AG04450 (cell line): ENCODE measurements around the gene PKIB. TPM values are rescaled to one million over a fixed set of nuclear protein-coding genes. Genes with fewer than 3 reads are reported as not detected.

Source experiments
- CTCF ChIA-PET: fragments of 300-600, 350-600 bp; formaldehyde crosslinking; extraction: SDS; loops from one replicate; lab custom pipeline; 2022; ENCODE audit warnings: antibody characterized with exemption, inconsistent platforms; lab: Charles Lee
- POLR2A ChIA-PET: fragments of 350-600 bp; formaldehyde crosslinking; extraction: SDS; loops from one replicate; lab custom pipeline; 2021; ENCODE audit warnings: antibody characterized with exemption, inconsistent platforms; lab: Yijun Ruan, JAX
- DNase-seq: peaks from one replicate; pipeline ENCODE4 v3.0.0-alpha.2; 2011; ENCODE audit warnings: low read depth, low spot score
- H3K27ac ChIP-seq: one replicate; pipeline ENCODE4 v1.5.1; 2012; ENCODE audit warnings: low read depth, low read length, control low read depth
- H3K27me3 ChIP-seq: one replicate; pipeline ENCODE4 v1.6.0; 2012; ENCODE audit warnings: low read length; ENCODE audit not compliant: control insufficient read depth, insufficient read depth
- H3K4me3 ChIP-seq: 2 replicates; pipeline ENCODE4 v1.5.1; 2011; ENCODE audit warnings: mild to moderate bottlenecking, low read depth, low read length, control low read depth
- H3K9me3 ChIP-seq: 2 replicates; pipeline ENCODE4 v1.5.1; 2012; ENCODE audit warnings: low read length; ENCODE audit not compliant: control insufficient read depth, insufficient read depth
- polyA plus RNA-seq: library from polyadenylated mRNA; depleted of rRNA; stranded (reverse); fragments of >200 nt; gene quantifications from 2 replicates; pipeline ENCODE4 v1.2.3, GENCODE V29; 2011
- TF ChIP-seq, protein P1 (sequence below): IDR thresholded peaks from 2 replicates; pipeline ENCODE4 v1.5.1; 2011; ENCODE audit warnings: low read depth, low read length, control low read depth, inconsistent platforms

PKIB gene
- polyA plus RNA-seq, 1 experiment, result 8.1 TPM

DNA sequence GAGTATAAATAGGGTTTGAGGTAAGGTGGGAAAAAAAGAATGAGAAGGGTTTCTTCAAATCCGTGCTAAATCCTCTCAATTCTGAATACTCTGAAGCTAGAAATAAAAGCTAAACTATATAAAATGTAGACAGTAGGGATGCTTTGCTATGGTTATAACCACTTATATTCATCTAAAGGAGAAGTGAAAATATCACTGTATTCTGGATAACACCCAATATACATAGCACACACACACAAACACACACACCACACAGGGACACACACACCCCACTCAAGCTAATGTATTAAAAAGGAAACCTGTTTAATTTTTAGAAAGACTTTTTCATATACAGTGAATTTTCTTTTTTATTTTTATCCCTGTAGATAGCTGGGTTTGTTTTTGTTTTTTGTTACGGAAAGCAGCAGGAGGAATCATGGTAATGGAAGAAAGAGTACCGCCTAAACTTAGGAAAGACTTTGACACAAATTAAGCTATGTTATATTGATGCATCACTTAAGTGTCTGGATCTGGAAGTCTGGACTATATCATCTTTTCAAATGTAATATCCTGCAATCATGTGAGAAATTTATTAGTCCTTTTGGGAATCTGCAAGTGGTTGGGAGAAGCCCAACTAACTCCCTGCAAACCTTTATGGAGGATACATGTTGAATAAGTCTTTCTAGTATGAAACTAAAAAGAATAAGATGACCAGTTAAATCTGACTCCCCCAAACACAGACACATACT lies 100.9 kb downstream of the PKIB start:
- CTCF ChIA-PET, result interaction anchor here (0.7 to 3.0 kb wide), 4 partner anchors 16 to 128 kb away, joined by 3 to 20 read pairs (median 8); no protein-coding TSS in a partner anchor
- no peak overlapping the region for H3K4me3 ChIP-seq
- no peak overlapping the region for H3K27ac ChIP-seq
- no peaks in the 10 kb centered on the region for H3K9me3 ChIP-seq
- POLR2A ChIA-PET, result no interaction called here
- TF ChIP-seq, protein P1, sequence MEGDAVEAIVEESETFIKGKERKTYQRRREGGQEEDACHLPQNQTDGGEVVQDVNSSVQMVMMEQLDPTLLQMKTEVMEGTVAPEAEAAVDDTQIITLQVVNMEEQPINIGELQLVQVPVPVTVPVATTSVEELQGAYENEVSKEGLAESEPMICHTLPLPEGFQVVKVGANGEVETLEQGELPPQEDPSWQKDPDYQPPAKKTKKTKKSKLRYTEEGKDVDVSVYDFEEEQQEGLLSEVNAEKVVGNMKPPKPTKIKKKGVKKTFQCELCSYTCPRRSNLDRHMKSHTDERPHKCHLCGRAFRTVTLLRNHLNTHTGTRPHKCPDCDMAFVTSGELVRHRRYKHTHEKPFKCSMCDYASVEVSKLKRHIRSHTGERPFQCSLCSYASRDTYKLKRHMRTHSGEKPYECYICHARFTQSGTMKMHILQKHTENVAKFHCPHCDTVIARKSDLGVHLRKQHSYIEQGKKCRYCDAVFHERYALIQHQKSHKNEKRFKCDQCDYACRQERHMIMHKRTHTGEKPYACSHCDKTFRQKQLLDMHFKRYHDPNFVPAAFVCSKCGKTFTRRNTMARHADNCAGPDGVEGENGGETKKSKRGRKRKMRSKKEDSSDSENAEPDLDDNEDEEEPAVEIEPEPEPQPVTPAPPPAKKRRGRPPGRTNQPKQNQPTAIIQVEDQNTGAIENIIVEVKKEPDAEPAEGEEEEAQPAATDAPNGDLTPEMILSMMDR, result no peak
- DNase-seq, result no peak
- no peaks in the 10 kb centered on the region for H3K27me3 ChIP-seq

DNA sequence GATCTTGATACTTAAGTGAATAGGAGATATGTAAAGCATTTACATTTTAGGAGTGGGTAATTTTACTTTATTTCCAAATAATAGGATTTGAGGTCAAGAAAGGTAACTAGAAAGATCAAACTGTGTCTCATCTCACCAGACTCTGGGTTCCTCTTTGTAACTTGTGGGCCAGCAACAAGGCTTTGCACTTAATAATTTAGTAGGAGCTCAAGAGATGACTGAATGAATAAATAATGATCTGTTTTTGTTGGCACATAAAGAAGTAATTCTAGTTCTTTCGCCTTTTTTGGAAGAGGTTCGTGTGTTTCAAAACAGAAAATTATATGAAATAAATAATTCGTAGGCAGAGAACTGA lies 101.9 kb downstream of the PKIB start:
- no peak overlapping the region for H3K4me3 ChIP-seq
- DNase-seq, result no peak
- H3K9me3 ChIP-seq, result no peaks in the 10 kb centered on the region
- no peak overlapping the region for H3K27ac ChIP-seq
- H3K27me3 ChIP-seq, result no peaks in the 10 kb centered on the region
- TF ChIP-seq, protein P1, result no peak
- POLR2A ChIA-PET, result no interaction called here
- CTCF ChIA-PET, result interaction anchor here (0.7 to 3.0 kb wide), 6 partner anchors 15 to 127 kb away, joined by 3 to 20 read pairs (median 8); no protein-coding TSS in a partner anchor

DNA sequence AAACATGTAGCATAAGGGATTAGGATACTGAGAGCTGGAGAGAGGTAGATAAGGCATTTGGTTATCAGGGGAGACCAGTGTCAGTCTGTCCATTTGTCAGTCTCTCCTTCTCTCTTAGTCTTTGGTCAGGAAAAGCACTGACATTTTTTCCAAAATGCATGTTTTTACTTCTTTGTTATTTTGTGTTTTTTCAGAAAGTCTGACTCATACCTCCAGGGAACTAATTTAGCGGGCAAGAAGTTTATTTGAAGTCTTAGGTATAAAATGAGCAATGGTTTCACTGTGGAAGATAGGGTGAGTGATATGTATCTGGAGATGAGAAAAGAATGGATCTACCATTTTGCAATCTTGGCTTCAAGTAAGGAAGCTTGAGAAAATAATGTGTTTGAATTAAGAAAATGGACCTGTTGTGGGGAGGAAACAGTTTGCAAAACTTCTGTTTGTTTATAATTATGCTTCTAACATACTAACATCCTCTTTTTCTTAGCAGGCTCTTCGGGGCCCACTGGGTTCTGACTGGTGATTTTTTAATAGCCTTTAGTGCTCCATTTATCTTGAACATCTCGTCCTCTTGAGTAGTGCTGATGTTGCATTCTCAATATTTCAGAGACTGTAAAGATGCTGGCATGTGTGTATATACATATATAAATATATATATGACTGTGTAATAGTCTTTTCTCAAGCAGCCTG lies 102.4 kb downstream of the PKIB start:
- Histone ChIP-seq H3K27me3 (no peaks in the 10 kb centered on the region), H3K27ac (no peak overlapping the region), H3K9me3 (no peaks in the 10 kb centered on the region), H3K4me3 (no peak overlapping the region)
- ChIA-PET POLR2A (no interaction called here), CTCF (interaction anchor here (0.8 to 3.0 kb wide), 6 partner anchors 14 to 182 kb away, joined by 3 to 20 read pairs (median 8); no protein-coding TSS in a partner anchor)
- no peak for DNase-seq
- TF ChIP-seq, protein P1, result no peak

DNA sequence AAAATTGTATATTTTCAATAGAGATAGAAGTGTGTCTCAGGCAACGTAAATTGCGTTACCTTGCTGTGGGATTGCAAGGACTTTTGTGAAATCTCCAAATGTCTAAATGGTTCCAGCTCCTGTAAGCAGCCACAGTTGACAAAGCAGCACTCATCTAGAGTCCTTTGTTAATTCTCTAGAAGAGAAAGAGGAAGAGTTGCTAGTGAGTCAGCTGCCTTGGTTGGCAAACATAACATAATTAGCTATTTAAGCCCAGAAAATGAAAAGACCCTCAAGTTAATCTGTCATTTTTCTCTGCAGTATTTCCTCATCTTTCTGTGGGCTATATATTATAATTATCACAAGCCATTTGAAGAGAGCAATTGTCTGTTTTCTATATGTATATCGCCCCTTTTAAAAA lies 102.9 kb downstream of the PKIB start:
- TF ChIP-seq, protein P1, result no peak
- Histone ChIP-seq H3K4me3 (no peak overlapping the region), H3K27me3 (no peaks in the 10 kb centered on the region), H3K9me3 (no peaks in the 10 kb centered on the region), H3K27ac (no peak overlapping the region)
- no peak for DNase-seq
- CTCF ChIA-PET, result interaction anchor here (0.8 to 3.0 kb wide), 6 partner anchors 13 to 183 kb away, joined by 3 to 20 read pairs (median 8); no protein-coding TSS in a partner anchor
- POLR2A ChIA-PET, result no interaction called here

DNA sequence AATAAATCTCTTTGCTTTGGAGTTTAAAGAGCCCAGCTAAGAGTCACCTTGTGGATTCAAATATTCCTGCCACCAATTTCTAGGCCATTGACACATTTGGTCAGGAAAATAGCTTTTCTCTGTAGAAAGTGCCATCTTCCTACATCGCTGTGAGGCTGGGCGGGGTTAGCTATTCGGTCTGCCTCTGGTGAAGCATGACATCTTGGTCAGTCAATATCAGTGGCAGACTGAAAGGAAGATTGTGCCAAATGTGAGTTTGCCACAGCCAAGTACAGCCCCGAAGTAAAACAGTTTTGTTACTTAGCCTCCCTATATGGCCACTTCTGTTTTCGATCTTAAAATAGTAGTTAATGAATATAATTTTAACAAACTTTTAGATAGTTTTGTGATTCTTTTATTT lies 103.9 kb downstream of the PKIB start:
- H3K9me3 ChIP-seq, result no peaks in the 10 kb centered on the region
- H3K27me3 ChIP-seq, result no peaks in the 10 kb centered on the region
- no peak overlapping the region for H3K27ac ChIP-seq
- no peak overlapping the region for H3K4me3 ChIP-seq
- POLR2A ChIA-PET, result no interaction called here
- CTCF ChIA-PET, result interaction anchor here (0.8 to 2.8 kb wide), 3 partner anchors 14 to 125 kb away, joined by 4 to 9 read pairs (median 8); no protein-coding TSS in a partner anchor
- DNase-seq, result no peak
- TF ChIP-seq, protein P1, result no peak
